K562 (cell line): Measurements from ENCODE around the gene MAU2. TPM values are rescaled to one million over a fixed set of nuclear protein-coding genes. Genes with fewer than 3 reads are reported as not detected.

Source experiments
- BCLAF1 ChIP-seq, 2 experiments: fragments of 450-650 bp in 1 of 2; IDR thresholded peaks; 2 replicates each; pipeline ENCODE4 v1.6.1; 2011 to 2017; ENCODE audit warnings: low read depth in 2 of 2, antibody characterized with exemption in 1 of 2, borderline replicate concordance in 1 of 2, low read length in 1 of 2, mild to moderate bottlenecking in 1 of 2, mixed read lengths in 1 of 2; ENCODE audit not compliant: control insufficient read depth in 1 of 2
- CEBPZ ChIP-seq: fragments of 150-350 bp; IDR thresholded peaks from 2 replicates; pipeline ENCODE4 v1.6.1; 2014; ENCODE audit warnings: low read depth, mild to moderate bottlenecking, low read length, borderline replicate concordance
- E2F8 ChIP-seq: fragments of 450-650 bp; IDR thresholded peaks from 2 replicates; pipeline ENCODE4 v1.7.1; 2018; ENCODE audit warnings: mild to moderate bottlenecking, low read depth; ENCODE audit not compliant: partially characterized antibody
- HMBOX1 ChIP-seq: sonication (generic); IDR thresholded peaks from 2 replicates; pipeline ENCODE4 v1.6.1; 2016
- HNRNPH1 ChIP-seq: fragments of 200-400 bp; formaldehyde crosslinking; optimal IDR thresholded peaks from 2 replicates; pipeline ENCODE3; 2017; ENCODE audit warnings: low read depth, mild to moderate bottlenecking, low read length, moderate library complexity
- POLR3G ChIP-seq: IDR thresholded peaks from 2 replicates; pipeline ENCODE4 v1.6.1; 2011; ENCODE audit not compliant: insufficient read length, insufficient replicate concordance; ENCODE audit errors: extremely low read depth
- SIN3A ChIP-seq, 2 experiments: fragments of 150-350 bp in 1 of 2; IDR thresholded peaks; 2 replicates each; pipeline ENCODE4 v1.6.1; 2011 to 2016; ENCODE audit warnings: borderline replicate concordance in 2 of 2, low read depth in 2 of 2, low read length in 2 of 2, mild to moderate bottlenecking in 2 of 2, moderate library complexity in 2 of 2; ENCODE audit not compliant: control insufficient read depth in 1 of 2
- TBP ChIP-seq: optimal IDR thresholded peaks from 2 replicates; pipeline ENCODE3; 2011; ENCODE audit warnings: low read depth, low read length, improper control_type of control experiment
- TCF7L2 ChIP-seq: fragments of 150-350 bp; IDR thresholded peaks from 2 replicates; pipeline ENCODE4 v1.6.1; 2016; ENCODE audit warnings: low read depth, mild to moderate bottlenecking, low read length, moderate library complexity
- XRCC5 ChIP-seq: fragments of 200-400 bp; formaldehyde crosslinking; IDR thresholded peaks from 2 replicates; pipeline ENCODE4 v1.6.1; 2017; ENCODE audit warnings: low read depth, mild to moderate bottlenecking, low read length
- ZNF217 ChIP-seq: sonication (generic); formaldehyde crosslinking; IDR thresholded peaks from 2 replicates; pipeline ENCODE4 v1.8.0; 2022; ENCODE audit warnings: mild to moderate bottlenecking, missing genetic modification reagents
- ZNF639 ChIP-seq, 2 experiments: fragments of 200-800 bp in 1 of 2; sonication (Bioruptor generic) in 1 of 2; sonication (generic) in 1 of 2; formaldehyde crosslinking in 1 of 2; IDR thresholded peaks in 1 of 2; conservative IDR thresholded peaks in 1 of 2; 2 replicates each; pipeline versions ENCODE4 v1.5.0 to v1.6.1; 2016 to 2020; ENCODE audit warnings: missing compliant biosample characterization in 1 of 2, missing genetic modification characterization in 1 of 2, missing genetic modification reagents in 1 of 2
- polyA plus RNA-seq, 8 experiments: library from polyadenylated mRNA; depleted of rRNA in 4 of 8; stranded (reverse) in 5 of 8; unstranded in 3 of 8; fragments of >200 nt; fragmentation: Nextera tagmentation in 2 of 8; fragmentation: Illumina TruSeq in 1 of 8; extraction: Ambion mirVana in 2 of 8; extraction: Trizol in 1 of 8; gene quantifications; 2 replicates each; pipeline versions ENCODE4 v1.2.1 to v1.2.3, GENCODE V29; 2011 to 2014; ENCODE audit warnings: inconsistent platforms in 1 of 8, missing spikeins in 1 of 8
- total RNA-seq, 7 experiments: library from RNA; depleted of rRNA in 6 of 7; stranded (reverse); fragments of >200 nt in 6 of 7; fragmentation: Illumina TruSeq in 2 of 7; extraction: Trizol in 2 of 7; gene quantifications; 2 replicates each; pipeline versions ENCODE4 v1.2.1 to v1.2.3, GENCODE V29; 2011 to 2021; ENCODE audit warnings: low replicate concordance in 1 of 7

Gene MAU2
- total and polyA plus RNA-seq, 9 of the 15 experiments (the other 6 are each of a cell fraction or from before 2014, with no cell fraction given): 1.2 to 48.1 (median 19.4) TPM

GRCh38 chr19:19385131-19385895 lies 64.7 kb downstream of the MAU2 start (continued):
- TF ChIP-seq BCLAF1 (IDR thresholded peaks at IDR 0.05; ENCODE audit: borderline replicate concordance in 1 of 2, control insufficient read depth in 1 of 2, low read depth in 2 of 2, low read length in 1 of 2) (peak in 1 of 2 experiments; percentile 53; a peak in 1 of 4 replicates), E2F8 (peak; percentile 70), POLR3G (no peak), XRCC5 (0 out of 2 replicates have a peak, but pooled peaks have one; percentile 62), HMBOX1 (no peak), ZNF639 (CRISPR knock-in tag; conservative IDR thresholded peaks at IDR 0.05 in 1 of 2, IDR thresholded peaks at IDR 0.05 in 1 of 2) (peak in 1 of 2 experiments; percentile 51; a peak in 2 of 4 replicates), ZNF217 (CRISPR knock-in tag) (no peak), HNRNPH1 (no peak), CEBPZ (peak; percentile 96), TBP (peak; percentile 52), TCF7L2 (no peak), SIN3A (IDR thresholded peaks at IDR 0.05; ENCODE audit: borderline replicate concordance in 2 of 2, control insufficient read depth in 1 of 2, low read depth in 2 of 2, low read length in 2 of 2) (peak in 1 of 2 experiments; percentile 89; a peak in 1 of 4 replicates)
